ENCODE measurements around the gene CLCN3. TPM values are rescaled to one million over a fixed set of nuclear protein-coding genes. Genes with fewer than 3 reads are reported as not detected.

CLCN3 gene
- total RNA-seq, 4 donors from 2014 or later: 28.8 to 45.4 (median 37.7) TPM

DNA sequence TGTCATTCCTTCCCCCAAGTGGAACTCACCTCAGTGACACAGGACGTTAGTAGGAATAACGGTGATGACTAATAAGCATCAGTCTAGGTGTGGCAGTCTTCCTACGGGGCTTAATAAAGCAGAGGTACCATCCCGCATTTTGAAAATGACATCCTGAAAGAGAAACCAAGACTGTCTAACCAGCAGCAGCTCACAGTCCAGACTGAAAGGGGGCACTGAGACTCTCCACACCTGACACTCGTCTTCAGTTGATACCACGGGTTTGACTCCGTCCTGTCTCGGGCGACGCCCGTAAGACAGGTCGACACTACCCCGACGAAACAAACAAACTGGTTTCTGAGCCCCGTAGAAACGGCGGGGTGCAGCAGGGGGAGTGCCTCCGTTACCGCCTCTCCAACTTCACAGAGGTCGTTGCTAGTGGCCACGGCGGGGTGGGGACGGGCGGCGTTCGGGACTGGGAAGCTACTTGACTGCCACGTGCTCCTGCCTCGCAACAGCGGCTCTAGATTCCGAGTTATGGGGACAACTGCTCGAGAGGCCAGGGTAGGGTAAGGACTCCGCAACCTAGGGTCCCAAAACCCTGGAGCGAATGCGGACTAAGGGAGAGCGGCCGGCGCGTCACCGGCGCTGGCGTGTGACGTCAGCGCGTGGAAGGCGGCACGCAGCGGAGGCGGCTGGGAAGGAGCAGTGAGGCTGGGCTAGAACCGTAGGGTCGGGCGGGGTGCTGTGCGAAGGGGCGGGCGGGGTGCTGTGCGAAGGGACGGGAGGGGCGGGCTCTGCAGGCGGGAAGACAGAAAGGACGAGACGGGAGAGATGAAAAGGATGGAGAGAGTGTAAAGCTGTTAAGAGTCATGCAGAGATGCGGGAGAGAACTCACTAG, 8.1 kb upstream of the CLCN3 start, which contains the start of gene NEK1:
TSS of gene NEK1 (minus strand) at position 593 of the 880 bp plus-strand sequence. CDS start 9,953 bp downstream, outside the sequence.
- no peaks in the 10 kb centered on the region for H3K27me3 ChIP-seq
- H3K9me3 ChIP-seq: no peaks in the 10 kb centered on the region
- H3K4me3 ChIP-seq: peak within 1 kb of the TSS; percentile 66 to 93 (median 79)
- WGBS, 2 donors: 1 to 3% methylated on average over 36 to 60 of the region's 61 CpGs
- peaks cover 0 to 36% (median 13%) of the 10 kb centered on the region in 4 donors for H3K4me1 ChIP-seq
- peak within 1 kb of the TSS; percentile 94 to 99 (median 98) for H3K27ac ChIP-seq
- peaks cover 0 to 19% (median 0%) of the 10 kb centered on the region in 3 donors for H3K36me3 ChIP-seq
- peak; percentile 64 to 74 for DNase-seq (ENCODE audit: low spot score in 2 of 2)
- TF ChIP-seq EP300 (IDR thresholded peaks at IDR 0.05) (peak in 1 of 2 donors; percentile 99), POLR2A (IDR thresholded peaks at IDR 0.05) (peak; percentile 86 to 94)
- TF ChIP-seq, protein P1, sequence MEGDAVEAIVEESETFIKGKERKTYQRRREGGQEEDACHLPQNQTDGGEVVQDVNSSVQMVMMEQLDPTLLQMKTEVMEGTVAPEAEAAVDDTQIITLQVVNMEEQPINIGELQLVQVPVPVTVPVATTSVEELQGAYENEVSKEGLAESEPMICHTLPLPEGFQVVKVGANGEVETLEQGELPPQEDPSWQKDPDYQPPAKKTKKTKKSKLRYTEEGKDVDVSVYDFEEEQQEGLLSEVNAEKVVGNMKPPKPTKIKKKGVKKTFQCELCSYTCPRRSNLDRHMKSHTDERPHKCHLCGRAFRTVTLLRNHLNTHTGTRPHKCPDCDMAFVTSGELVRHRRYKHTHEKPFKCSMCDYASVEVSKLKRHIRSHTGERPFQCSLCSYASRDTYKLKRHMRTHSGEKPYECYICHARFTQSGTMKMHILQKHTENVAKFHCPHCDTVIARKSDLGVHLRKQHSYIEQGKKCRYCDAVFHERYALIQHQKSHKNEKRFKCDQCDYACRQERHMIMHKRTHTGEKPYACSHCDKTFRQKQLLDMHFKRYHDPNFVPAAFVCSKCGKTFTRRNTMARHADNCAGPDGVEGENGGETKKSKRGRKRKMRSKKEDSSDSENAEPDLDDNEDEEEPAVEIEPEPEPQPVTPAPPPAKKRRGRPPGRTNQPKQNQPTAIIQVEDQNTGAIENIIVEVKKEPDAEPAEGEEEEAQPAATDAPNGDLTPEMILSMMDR (IDR thresholded peaks at IDR 0.05): peak in 1 of 5 experiments; percentile 22

DNA sequence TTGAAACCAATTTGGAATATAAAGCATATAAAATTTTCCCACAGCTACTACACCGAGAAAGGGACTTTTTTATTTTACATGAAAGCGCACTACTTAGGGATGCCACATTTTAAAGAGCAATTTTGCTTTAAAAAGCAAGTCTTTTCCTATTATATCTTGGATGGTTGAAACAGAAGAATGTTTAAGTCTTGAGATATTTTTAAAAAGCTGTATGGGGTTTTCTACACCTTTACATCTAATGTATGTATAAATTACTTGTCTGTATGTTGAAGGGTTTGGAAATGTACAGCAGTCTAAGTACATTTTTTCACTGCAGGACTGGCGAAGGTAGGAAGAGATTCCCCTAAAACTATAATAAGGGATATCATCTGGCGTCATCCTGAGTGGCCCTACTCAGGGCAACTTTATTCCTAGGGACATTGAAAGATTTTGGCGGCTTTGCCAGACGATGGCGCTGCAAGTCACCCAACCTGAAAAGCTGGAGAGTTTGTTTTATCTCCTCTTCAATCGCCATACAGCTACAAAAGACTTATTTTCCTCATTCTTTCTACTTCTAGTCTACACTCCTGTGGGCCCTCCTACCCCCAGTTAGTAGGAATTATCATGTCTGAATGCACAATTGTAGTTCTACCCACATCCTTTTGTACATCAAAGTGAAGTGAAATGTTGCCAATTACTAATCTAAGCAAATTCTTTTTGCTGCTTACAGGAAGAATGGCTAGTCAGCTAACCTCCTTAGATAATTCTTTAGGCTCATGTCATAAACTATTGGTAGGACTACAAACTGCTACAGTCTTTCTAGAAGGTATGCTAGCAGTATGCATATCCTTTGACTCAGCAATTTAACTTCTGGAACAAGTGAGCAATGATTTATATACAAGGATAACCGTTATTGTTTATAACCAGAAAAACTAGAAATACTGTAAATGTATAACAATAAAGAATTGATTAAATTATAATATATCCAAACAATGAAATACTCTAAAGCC, 7.2 kb upstream of the CLCN3 start:
- 5% methylated on average over 9 of the region's 9 CpGs for WGBS, 2 donors
- Histone ChIP-seq H3K4me3 (peak overlapping the region; percentile 66 to 93 (median 79)), H3K36me3 (peaks cover 0 to 10% (median 0%) of the 10 kb centered on the region in 3 donors), H3K4me1 (peaks cover 0 to 36% (median 13%) of the 10 kb centered on the region in 4 donors), H3K27ac (peak overlapping the region; percentile 94 to 99 (median 98)), H3K27me3 (no peaks in the 10 kb centered on the region), H3K9me3 (no peaks in the 10 kb centered on the region)
- DNase-seq (ENCODE audit: low spot score in 2 of 2): peak; percentile 58 to 83
- TF ChIP-seq EP300 (IDR thresholded peaks at IDR 0.05): peak in 1 of 2 donors; percentile 38
- TF ChIP-seq POLR2A (IDR thresholded peaks at IDR 0.05): no peak
- TF ChIP-seq, protein P1 (IDR thresholded peaks at IDR 0.05): peak; percentile 51 to 74 (median 69)

DNA sequence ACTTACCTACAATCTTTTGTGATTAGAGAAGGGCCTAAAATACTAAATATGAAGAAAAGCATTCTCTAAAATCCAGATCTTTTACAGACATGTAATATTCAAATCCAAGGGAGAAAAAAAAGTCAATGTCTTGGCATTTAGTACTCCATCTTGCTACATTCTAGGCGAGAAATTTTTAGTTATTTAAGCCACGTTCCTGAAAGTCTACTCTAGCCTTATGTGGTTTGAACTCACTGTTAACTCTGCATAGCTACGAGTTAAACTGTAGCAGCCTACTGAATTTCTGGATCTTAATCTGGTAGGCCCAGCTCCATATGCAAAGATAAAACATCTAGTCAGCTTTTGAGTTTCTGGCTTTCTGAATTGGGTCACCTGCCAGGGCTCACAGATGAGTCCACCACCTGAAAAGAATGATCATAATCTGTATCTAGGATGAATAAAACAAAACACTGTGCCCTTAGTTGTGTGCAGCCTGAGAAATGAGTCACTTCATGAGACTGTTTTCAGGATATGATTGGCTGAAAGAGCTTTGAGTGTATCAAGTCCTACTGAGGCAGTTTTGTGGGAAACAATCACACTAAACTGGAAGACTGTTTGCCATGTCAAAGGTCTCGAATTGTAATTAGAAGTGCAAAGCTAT, 4.8 kb upstream of the CLCN3 start:
- Histone ChIP-seq H3K27ac (no peak overlapping the region), H3K36me3 (no peaks in the 10 kb centered on the region), H3K4me1 (peaks cover 0 to 27% (median 12%) of the 10 kb centered on the region in 4 donors), H3K4me3 (no peak overlapping the region), H3K27me3 (no peaks in the 10 kb centered on the region), H3K9me3 (no peaks in the 10 kb centered on the region)
- TF ChIP-seq, protein P1 (IDR thresholded peaks at IDR 0.05): no peak
- TF ChIP-seq POLR2A (IDR thresholded peaks at IDR 0.05) (no peak), EP300 (IDR thresholded peaks at IDR 0.05) (no peak)
- 78 to 79% methylated on average over 4 of the region's 4 CpGs for WGBS, 2 donors
- no peak for DNase-seq (ENCODE audit: low spot score in 2 of 2)

DNA sequence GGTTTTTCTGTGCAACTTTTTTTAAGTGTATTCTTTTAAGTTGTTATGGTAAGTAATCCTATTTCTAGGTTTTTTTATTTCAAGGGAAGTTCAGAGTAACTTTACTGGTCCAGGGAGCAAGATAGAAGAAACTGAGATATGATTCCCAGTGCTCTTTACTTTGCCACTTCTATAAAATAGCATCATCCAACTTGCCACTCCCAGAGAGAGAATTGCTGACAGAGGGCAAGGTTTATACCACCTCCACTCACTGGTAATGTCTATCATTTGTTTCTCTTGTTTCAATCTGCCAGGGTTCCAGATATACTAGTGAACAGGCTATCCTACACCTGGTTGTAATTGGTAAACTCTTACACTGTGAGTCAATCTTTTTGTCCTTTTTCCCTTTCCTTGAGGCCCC, 3.5 kb upstream of the CLCN3 start:
- Histone ChIP-seq H3K4me3 (no peak overlapping the region), H3K4me1 (peaks cover 0 to 26% (median 13%) of the 10 kb centered on the region in 4 donors), H3K27me3 (no peaks in the 10 kb centered on the region), H3K36me3 (no peaks in the 10 kb centered on the region), H3K9me3 (no peaks in the 10 kb centered on the region), H3K27ac (no peak overlapping the region)
- DNase-seq (ENCODE audit: low spot score in 2 of 2): no peak
- TF ChIP-seq EP300 (IDR thresholded peaks at IDR 0.05) (no peak), POLR2A (IDR thresholded peaks at IDR 0.05) (no peak)
- TF ChIP-seq, protein P1 (IDR thresholded peaks at IDR 0.05): no peak
